Epidermal melanocyte (primary cell): ENCODE data around the gene HILPDA.
A peak's percentile ranks its signal among the peaks of the same experiment; 100 is the strongest.

Source experiments
- DNase-seq: peaks from one replicate; pipeline ENCODE4 v3.0.0; 2011; ENCODE audit warnings: low spot score; ENCODE audit not compliant: insufficient read length

The HILPDA gene, protein sequence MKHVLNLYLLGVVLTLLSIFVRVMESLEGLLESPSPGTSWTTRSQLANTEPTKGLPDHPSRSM

DNA sequence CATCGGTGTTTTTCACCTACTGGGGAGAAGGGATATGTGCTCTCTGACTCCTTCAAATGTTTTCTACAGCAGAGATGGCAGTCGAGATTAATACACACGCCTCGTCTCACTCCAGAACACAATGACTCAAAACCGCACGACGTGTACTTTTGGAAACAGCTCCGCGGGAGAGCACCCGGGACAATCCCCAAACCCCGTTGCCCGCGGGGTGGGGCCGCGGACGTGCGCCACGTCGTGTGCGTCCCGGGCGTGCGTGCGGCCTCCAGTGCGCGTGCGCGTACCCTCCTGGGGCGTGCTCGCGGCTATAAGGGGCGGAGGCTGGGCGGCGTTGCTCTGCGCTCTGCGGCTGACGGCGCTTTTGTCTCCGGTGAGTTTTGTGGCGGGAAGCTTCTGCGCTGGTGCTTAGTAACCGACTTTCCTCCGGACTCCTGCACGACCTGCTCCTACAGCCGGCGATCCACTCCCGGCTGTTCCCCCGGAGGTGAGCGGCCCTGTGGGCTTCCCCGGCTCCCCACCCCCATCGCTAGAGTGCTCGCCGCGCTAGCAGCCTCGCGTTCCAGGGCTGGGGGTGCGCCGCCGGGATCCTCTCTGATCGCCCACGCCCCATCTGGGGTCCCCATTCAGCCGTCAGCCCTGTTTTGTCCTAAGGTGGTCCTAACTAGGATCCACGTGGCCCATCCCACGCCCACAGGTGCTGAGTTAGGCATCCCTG, at the start of gene HILPDA:
Gene HILPDA (plus strand): TSS at position 336 of the 712 bp plus-strand sequence. CDS start 1,391 bp downstream, outside the sequence.
- peak; percentile 92 for DNase-seq

DNA sequence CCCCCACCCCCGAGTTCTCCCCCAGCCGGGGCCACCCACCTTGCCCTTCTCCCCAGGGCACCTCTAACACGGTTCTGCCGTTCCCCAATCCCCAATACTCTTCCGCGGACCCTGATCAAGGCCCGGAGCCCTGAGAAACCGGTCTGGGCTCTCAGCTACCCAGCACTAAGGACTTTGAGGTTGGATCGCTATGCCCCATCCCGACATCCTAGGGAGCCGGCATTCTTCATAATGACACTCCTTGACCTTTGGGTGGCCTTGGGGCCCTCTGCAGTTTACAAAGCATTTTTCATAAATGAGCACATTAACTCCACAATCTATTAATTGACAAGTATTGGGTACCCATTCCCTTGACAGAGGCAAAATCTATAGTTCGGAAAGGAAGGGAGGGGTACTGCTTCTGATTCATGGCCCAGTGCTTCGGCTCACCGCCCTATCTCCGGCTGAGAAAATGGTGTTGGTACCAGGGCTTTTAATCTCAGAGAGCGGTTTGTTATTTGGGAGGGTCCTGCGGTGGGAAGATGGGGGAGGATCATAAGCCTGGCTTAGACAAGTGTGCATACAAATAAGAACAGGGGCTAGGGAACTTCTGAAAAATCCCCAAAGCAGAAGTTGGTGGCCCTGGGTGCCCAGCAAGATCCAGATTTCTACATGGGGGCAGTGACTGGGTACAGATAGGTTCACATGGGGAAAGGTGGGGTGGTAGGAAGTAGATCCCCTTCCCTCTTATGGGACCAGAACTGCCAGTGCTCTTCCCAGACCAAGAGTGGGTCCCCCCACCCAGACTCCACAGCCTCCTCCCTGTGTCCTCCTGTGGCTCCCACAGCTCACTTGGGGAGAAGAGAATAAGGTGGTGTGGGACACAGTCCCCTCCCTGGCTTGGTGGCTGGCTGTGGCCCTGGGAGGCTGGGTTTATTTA, 49.1 kb upstream of the HILPDA start:
- DNase-seq: no peak

DNA sequence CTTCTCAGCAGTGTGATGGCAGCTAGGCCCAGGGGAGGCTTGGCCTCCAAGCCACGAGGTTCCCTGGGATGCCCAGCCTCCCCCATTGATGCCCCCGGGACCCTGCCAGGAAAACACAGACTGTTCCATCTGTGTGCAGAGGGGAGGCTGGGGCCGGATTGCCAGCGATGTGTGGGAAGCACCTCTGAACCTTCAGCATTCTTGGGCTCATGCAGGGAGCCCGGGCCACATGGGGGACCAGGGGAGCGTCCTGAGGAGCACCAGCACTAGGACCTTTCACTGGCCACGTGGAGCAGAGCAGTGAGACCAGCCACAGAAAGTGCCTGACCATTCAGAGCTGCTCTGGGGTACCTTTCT, 48.5 kb upstream of the HILPDA start:
- DNase-seq: no peak

DNA sequence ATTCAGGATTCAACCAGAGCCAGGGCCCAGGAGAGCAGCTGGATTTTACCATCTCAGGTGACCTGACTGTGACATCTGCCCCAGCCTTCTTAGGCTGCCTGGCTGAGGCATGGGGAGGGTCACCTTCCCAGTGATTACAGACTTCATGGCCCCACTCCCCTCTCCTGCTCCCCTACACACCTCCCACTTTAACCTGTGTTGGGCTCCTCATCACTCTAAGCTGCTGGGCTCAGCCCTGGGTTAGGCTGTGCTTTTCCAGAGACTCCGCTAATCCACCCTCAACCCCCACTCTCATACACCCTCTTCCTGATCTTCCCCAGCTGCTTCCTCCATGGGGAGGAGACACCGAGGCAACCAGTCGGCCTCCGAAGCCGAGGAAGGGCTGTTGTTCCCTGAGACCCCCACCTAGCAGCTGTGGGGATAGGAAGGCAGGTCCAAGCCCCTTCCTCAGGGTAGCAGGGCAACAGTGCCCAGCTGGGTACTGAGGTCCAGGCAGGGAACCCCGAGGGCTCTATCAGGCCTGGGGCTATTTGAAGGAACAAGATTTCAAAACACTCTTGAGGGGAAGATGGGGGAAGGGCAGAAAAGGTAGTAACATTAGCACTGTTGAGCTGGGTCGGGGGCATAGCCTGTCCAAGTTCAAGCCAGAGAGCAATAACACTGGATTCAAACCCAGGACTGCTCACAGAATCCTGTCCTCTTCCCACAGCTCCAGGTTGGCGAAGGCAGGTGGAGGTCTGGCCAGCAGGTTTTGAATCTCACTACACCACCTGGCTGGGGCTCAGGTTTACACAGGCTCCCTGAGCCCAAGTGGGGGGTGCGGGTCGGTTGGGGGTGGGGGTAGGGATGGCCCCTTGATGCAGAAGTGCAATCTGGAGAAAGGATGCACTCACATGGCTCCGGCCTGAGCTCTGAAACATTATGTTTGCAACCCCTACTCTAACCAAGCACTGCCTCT, 47.6 kb upstream of the HILPDA start:
- no peak for DNase-seq

DNA sequence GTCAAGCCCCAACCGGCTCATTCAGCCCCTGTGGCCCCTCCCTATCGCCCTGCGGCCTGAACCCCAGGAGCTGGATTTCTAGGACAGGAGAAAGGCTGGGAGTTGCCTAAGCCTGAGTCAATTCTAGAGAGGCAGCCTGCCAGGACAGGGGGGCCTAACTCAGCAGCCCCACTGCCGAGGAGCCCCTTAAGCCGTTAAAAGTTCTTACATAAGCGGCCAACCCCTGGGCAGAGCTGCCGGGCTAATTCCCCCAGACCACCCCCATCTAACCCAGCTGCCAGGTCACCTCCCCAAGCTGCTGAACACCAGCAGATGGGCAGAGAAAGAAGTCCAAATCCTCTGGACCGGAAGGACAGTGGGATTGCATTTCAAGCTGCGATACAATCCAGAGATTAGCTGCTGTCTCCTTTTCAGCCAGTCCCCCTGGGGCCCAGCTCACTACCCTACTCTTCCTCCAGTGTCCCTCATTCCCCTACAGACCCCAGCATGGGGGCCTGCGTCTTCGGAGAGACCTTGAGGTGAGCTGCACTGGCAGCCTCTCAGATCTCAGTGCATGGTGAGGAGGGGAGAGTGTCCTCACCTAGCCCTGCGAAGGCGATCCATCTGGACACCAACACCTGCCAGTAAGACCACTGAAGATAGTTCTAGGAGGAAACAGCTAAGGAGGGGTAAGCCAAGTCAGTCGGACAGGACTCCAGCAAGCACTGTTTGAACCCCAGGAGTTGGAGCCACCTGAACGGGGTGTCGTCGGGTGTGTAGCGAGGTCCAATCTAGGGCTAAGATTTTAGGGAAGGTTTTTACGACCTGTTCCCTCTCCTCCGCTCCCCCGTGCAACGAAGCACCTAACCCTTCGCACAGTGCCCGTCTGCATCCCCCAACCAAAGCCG, 46.7 kb upstream of the HILPDA start:
- DNase-seq: no peak

DNA sequence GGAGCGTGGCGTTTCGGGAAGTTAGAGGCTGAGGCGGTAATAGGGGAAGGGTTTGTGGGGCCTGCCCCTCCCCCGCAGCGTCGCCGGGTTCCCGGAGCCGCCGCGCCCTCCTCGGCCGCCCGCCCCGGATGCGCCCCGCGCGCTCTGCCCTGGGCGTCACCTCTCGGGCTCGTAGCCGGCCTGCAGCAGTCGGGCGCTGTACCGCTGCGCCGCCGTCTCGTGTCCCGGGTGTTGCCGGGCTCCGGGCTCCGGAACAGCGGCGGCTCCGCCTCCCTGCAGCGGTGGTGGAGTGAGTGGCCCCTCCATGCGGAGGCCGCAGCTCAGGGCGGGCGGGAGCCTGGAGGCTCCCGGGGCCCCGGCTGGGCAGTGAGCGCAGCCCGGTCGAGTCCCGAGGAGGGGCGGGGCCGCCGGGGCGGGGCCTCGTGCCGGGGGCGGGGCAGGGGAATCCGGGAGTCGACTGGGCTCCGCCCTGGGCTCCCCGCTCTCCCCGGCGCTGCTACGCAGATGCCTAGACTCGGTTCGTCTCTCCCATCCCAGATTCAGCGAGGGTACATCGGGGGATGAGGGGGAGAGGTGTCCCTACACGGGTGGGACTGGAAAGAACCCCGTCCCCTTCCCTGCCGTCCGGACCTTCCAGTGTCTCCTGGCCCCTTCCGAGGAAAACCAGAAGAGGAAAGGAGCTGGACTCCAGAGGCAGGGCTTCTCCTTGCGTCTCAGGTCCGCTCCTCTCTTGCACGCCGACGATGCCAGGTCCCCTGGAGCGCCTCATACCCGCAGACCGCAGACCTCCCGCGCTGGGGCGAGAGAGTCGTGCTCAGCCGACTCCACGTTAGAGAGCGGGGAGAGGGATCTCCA, 45.9 kb upstream of the HILPDA start, which contains the start of gene IMPDH1:
Gene IMPDH1 (minus strand): TSS at position 387 of the 855 bp plus-strand sequence. CDS start 81 bp downstream, at position 306.
- peak; percentile 95 for DNase-seq

DNA sequence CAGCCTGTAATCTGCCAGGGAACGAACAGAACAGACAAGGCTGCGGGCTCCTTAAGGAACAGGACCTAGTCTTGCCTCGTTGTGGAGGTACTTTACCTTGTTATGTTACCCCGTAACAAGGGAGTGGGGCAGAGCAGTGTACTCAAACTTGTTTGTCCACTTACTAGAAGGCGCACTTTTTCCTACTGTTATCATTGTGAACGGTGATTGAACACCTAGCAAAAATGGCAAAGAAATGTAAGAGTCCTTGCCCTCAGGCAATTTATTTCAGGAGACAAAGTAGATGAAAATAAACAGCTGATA, 45.3 kb upstream of the HILPDA start:
- DNase-seq: no peak

DNA sequence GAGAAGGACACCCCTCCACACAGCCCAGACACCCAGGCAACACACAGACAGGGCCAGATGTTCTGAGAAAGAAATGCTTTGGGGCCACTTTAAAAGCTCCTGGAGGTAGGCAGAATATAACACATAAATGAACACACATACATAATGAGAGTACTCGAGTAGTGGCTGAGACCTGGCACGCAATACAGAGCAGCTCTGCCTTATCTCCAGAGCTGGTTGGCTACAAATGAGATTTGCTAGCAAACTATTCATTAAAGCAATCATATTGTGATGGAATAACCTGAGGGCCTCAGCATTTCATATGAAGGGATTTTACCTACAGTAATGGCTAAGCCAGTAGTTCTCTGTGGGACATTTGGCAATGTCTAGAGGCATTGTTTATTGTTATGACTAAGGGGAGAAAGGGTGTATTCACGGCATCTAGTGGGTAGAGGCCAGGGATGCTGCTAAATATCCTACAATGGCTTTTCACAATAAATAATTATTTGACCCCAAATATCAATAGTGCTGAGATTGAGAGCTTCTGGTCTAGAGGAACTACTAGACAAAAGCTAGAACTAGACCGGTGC, 40.4 kb upstream of the HILPDA start:
- no peak for DNase-seq

DNA sequence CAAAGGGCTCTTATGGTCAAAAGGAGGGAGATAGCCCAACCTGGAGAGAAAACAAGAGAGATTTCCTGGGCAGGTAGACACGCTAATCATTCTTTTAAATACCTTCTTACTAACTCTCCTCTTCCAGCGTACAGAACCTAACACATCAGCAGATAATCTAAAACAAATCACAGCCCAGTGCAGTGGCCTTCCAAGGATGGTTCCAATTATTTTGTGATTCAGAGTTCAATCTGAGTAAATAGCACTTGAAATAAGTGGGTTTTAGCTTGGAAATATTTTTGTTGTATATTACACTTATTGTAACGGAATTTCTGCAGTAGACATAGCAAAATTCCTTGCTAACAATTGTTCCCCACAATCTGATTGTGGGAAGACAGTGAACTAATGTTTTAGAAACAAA, 38.6 kb upstream of the HILPDA start:
- no peak for DNase-seq

DNA sequence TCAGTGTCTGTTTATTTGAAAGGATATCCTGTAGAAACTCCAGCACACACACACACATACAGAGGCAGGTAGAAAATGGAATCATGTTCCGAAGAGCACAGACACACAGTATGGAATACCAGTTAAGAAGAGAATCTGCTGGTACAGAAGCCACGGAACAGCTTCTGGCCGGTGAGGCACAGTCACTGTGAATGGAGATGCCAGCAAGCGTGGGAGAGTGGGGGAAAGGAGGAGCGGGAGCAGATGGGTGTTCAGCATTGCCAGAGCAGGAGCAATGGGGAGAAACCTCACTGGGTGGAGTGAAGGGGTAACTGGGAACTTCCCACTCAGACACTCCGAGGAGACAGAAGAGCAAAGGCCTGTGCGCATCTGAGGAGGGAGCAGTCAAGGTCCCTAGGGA, 36.4 kb upstream of the HILPDA start:
- DNase-seq: no peak

DNA sequence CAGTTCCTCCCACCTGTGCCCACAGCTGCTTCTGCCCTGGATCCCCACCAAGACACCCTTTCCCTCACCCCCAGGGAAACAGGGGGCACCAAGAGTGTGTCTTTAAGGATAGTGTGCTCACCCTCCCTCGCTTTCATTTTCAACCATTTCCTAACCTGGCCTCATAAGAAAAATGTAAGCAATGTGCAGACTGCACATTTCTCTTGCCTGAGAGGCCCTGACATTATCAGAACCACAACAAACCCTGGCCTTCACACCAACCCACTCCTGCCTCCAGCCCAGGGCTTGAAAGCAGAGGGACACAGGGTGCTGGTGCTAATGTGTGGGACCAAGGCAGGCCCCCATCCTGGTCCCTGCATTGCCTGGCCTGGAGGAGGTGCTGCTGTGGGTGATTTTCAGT, 34.9 kb upstream of the HILPDA start:
- DNase-seq: no peak

DNA sequence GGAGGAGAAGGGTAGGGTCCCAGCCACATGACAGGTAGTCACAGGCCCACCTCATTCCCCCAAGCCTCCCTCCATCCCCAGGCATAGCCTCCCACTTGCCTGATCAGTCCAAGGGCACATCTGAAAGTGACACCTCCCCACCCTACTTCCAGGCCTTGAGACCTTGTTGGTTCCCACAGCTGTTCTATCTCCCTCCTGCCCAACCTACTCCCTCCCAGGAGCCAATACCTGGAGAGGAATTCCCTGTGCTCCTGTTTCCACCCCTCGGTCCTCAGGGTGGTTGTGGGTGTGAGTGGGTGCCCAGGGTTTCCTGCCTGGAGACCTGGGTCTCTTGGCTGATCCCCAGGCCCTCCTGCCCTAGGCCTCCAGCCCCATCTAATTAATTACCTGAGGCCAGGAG, 34.3 kb upstream of the HILPDA start:
- DNase-seq: no peak

DNA sequence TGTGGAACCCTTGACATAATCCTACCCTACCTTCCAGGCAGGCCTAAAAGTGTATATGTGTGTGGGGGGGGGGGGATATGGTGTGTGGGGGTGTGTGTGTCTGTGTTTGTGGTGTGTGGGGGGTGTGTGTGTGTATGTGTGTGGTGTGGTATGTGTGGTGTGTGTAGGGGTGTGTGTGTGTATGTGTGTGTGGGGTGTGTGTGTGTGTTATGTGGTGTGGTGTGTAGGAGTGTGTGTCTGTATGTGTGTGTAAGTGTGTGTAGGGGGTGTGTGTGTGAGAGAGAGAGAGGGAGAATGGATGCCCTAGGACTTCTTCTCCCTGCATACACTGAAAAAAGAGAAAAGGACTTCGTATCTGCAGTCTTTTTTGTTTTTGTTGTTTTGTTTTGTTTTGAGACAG, 33.6 kb upstream of the HILPDA start:
- DNase-seq: no peak

DNA sequence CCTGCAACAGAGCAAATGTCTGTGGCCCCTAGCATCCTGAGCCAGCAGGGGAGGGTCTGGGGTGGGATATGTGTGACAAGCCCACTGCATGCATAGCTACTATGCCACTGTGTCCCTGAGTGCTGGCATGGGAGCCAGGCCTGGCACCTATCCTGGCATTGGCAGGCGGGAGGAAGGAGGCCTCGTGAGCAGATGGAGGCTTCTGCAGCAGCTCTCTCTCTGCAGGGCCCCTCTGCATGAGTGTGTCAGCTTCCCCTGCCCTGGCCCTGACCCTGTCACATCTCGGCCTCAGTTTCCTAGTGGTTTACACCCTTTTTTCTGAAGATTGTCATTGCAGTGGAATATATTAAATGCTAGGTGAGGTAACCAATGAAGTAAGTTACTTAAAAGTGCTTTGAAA, 32.8 kb upstream of the HILPDA start:
- DNase-seq: no peak

DNA sequence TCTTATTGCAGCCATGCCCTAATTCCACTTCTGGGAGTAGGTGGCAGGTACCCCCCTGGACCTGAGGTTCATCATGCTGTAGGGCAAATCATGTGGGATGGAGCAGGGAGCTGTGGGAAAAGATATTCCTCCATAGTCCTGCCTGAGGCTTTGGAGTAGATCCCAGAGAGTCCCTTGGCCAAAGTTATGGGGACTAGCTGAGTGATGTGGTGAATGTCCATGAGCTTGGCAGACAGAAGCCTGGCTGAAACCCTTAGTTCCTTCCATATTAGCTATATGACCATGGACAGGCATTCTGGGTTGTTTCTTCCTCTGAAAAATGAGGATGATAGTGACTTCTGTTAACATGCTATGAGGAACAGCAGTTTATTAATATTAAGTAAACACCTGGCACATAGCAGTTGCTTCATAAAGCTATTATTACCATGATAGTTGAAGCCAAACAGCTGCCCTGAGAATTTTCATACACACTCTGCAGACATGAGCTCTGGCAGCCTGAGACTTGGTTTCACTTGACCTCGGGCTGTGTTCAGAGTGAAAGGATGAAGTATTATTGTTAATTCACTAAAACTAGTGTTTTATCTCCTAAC, 30.9 kb upstream of the HILPDA start:
- DNase-seq: no peak

DNA sequence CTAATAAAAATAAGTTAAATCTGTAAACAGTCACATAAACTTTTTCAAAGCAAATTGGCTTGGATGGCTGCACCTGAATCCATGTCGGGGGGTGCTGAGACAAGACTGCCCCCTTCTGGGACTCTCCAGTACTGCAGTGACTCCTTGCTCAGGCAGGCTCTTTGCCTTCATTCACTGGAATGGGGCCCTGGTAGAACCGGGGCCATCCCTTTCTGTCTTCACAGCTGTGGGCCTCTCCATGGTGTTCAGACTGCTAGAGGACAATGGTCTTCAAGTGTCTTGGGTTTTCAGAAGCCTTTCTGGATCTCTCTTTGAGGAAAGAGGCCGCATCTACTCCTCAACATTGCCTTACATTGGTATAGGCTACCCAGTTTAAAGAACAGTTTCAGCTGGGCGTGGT, 29.8 kb upstream of the HILPDA start:
- peak; percentile 76 for DNase-seq

DNA sequence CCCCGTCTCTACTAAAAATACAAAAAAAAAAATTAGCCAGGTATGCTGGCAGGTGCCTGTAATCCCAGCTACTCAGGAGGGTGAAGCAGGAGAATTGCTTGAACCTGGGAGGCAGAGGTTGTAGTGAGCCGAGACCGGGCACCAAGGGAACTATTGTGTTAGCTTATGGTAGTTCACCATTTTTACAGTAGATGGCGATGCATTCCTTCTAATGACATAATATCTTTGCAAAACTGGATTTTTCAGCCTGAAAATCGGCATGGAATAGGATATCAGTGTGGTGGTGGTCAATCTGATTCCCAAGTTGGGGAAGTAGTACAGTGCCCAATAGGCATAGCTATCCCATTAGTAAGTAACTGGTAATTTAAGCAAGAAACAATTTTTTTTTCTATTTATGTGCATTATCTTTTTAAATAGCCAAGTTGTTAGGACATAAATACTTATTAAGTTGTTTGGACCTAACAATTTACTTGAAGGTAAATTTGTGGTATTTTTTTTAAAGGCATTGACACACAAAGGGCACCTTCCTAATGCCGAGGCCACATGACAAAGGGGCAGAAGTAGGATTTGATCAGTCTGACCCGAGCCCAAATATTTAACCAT, 28.3 kb upstream of the HILPDA start:
- DNase-seq: no peak

DNA sequence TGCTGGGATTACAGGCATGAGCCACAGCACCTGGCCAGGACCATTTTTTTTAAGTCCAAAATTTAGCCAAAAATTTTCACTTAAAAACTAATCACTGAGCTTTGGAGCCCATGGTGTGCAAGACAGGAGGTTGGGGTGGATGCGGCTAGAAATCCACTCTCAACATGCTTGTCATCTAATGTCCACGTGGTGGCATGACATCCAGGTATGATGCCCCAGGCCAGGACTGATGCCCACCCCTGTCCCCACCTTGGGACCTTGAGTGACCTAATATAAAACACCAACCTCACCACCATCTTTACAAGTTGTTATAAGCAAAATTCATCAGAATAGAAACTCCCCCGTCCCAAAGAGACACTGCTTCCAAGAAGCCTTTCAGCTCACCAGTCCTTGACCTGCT, 25.5 kb upstream of the HILPDA start:
- no peak for DNase-seq
